ENCODE measurements around the gene COL23A1. TPM values are rescaled to one million over a fixed set of nuclear protein-coding genes. Genes with fewer than 3 reads are reported as not detected.

Gene COL23A1
- total and polyA plus RNA-seq, 2 experiments from 2014 or later = 4.8 to 8.2 TPM

- TF ChIP-seq EZH2 (IDR thresholded peaks at IDR 0.05; ENCODE audit: low read depth, unreplicated experiment) = no peak
- no peak for TF ChIP-seq ETS1 (IDR thresholded peaks at IDR 0.05)
- no peak for TF ChIP-seq JUNB (IDR thresholded peaks at IDR 0.05; ENCODE audit: unreplicated experiment)
- TF ChIP-seq REST (IDR thresholded peaks at IDR 0.05; ENCODE audit: unreplicated experiment) = no peak
- no peak for TF ChIP-seq POLR2AphosphoS5 (IDR thresholded peaks at IDR 0.05; ENCODE audit: low read depth)
- TF ChIP-seq, protein P1, sequence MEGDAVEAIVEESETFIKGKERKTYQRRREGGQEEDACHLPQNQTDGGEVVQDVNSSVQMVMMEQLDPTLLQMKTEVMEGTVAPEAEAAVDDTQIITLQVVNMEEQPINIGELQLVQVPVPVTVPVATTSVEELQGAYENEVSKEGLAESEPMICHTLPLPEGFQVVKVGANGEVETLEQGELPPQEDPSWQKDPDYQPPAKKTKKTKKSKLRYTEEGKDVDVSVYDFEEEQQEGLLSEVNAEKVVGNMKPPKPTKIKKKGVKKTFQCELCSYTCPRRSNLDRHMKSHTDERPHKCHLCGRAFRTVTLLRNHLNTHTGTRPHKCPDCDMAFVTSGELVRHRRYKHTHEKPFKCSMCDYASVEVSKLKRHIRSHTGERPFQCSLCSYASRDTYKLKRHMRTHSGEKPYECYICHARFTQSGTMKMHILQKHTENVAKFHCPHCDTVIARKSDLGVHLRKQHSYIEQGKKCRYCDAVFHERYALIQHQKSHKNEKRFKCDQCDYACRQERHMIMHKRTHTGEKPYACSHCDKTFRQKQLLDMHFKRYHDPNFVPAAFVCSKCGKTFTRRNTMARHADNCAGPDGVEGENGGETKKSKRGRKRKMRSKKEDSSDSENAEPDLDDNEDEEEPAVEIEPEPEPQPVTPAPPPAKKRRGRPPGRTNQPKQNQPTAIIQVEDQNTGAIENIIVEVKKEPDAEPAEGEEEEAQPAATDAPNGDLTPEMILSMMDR (conservative IDR thresholded peaks at IDR 0.05; ENCODE audit: low read depth in 2 of 2) = no peak
- no peak for TF ChIP-seq STAT1 (IDR thresholded peaks at IDR 0.05; ENCODE audit: unreplicated experiment)
- TF ChIP-seq NANOG (IDR thresholded peaks at IDR 0.05; ENCODE audit: borderline replicate concordance) = no peak
- no peak for TF ChIP-seq ZNF462 (CRISPR knock-in tag; IDR thresholded peaks at IDR 0.05)
- no peak for TF ChIP-seq ZNF114 (CRISPR knock-in tag; IDR thresholded peaks at IDR 0.05)
- TF ChIP-seq ZNF331 (CRISPR knock-in tag; IDR thresholded peaks at IDR 0.05; ENCODE audit: low read depth) = no peak
- TF ChIP-seq EZH2phosphoT487 (IDR thresholded peaks at IDR 0.05; ENCODE audit: unreplicated experiment) = no peak
- no peak for TF ChIP-seq CREB1 (CRISPR knock-in tag; IDR thresholded peaks at IDR 0.05; ENCODE audit: low read depth)
- peaks cover 4% of the 10 kb centered on the region for H3K27me3 Mint-ChIP-seq (ENCODE audit: insufficient read depth, low read depth, poor library complexity)
- DNase-seq (ENCODE audit: low spot score) (no peak), ATAC-seq (no peak)
- Histone ChIP-seq H2AFZ (no peak overlapping the region), H3K27me3 (ENCODE audit: insufficient read depth) (no peaks in the 10 kb centered on the region), H4K20me1 (replicated peaks; ENCODE audit: insufficient read depth) (no peaks in the 10 kb centered on the region; the same call in 1 of the 2 replicates), H3K9me2 (ENCODE audit: insufficient read depth) (no peaks in the 10 kb centered on the region), H3K4me2 (no peak overlapping the region), H3K79me2 (replicated peaks; ENCODE audit: insufficient read depth) (no peaks in the 10 kb centered on the region; the same call in 1 of the 2 replicates), H3K27ac (ENCODE audit: low read depth) (no peak overlapping the region), H3K36me3 (ENCODE audit: insufficient read depth) (no peaks in the 10 kb centered on the region), H3F3A (replicated peaks; ENCODE audit: low read depth) (no peaks in the 10 kb centered on the region), H3K4me1 (ENCODE audit: insufficient read depth) (no peaks in the 10 kb centered on the region), H3K4me3 (no peak overlapping the region)
- no peak overlapping the region for H3K4me3 Mint-ChIP-seq
- H3K27ac Mint-ChIP-seq = no peak overlapping the region
- H3K36me3 Mint-ChIP-seq (ENCODE audit: low read depth) = no peaks in the 10 kb centered on the region
- H3K9me3 Mint-ChIP-seq = no peaks in the 10 kb centered on the region; the same call in 1 of the 3 replicates
- H3K4me1 Mint-ChIP-seq = peaks cover 2% of the 10 kb centered on the region
Observed at GRCh38 chr5:178403956-178404600, 186.1 kb downstream of the COL23A1 start.

All from GM23338 (cell line).